ENCODE data around the gene TRABD2B. TPM values are rescaled to one million over a fixed set of nuclear protein-coding genes. Genes with fewer than 3 reads are reported as not detected.
A peak's percentile ranks its signal among the peaks of the same experiment; 100 is the strongest.

Gene TRABD2B
- total and polyA plus RNA-seq, 2 of the 13 experiments (the other 11 are each of a cell fraction or from before 2014, with no cell fraction given) = 0.04 TPM; not detected in 1

DNA sequence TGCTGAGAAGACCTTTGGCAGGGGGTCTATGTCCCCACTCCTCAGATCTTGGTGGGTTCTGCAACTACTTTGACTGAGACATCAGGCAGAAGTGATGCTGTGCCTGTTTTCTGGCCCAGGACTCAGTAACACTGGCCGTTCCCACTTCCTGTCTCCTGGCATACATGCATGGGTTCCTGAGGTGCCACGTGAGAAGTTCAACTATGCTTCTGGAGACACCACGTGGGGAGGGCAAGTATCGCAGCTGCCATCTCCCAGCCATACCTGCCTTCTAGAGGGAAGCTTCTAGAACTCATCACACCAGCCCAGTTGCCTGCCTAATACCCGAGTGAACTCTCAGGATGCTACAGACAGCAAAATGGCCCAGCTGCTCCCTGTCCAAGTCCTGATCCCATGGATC lies 65.8 kb downstream of the TRABD2B start (continued):
- TF ChIP-seq MNT (IDR thresholded peaks at IDR 0.05) (peak; percentile 76), ZNF530 (CRISPR knock-in tag; IDR thresholded peaks at IDR 0.05; ENCODE audit: low read depth) (no peak), ZNF280B (CRISPR knock-in tag; IDR thresholded peaks at IDR 0.05; ENCODE audit: borderline replicate concordance) (no peak), ZNF605 (CRISPR knock-in tag; IDR thresholded peaks at IDR 0.05) (no peak), EZH2 (conservative IDR thresholded peaks at IDR 0.05; ENCODE audit: low read depth, low read length) (no peak), ZFP90 (CRISPR knock-in tag; IDR thresholded peaks at IDR 0.05; ENCODE audit: borderline replicate concordance) (peak; percentile 67), ZNF331 (CRISPR knock-in tag; IDR thresholded peaks at IDR 0.05) (0 out of 2 replicates have a peak, but pooled peaks have one; percentile 37), ZBTB7A (CRISPR knock-in tag; IDR thresholded peaks at IDR 0.05) (no peak), SMC3 (IDR thresholded peaks at IDR 0.05; ENCODE audit: low read length) (peak; percentile 97), THAP11 (CRISPR knock-in tag; IDR thresholded peaks at IDR 0.05) (peak; percentile 26; the same call in 1 of the 2 replicates), ZNF101 (CRISPR knock-in tag; IDR thresholded peaks at IDR 0.05; ENCODE audit: borderline replicate concordance, low read depth) (no peak), ELF1 (CRISPR knock-in tag; IDR thresholded peaks at IDR 0.05) (peak; percentile 73; the same call in 1 of the 2 replicates), HMG20B (CRISPR knock-in tag; conservative IDR thresholded peaks at IDR 0.05) (no peak), ZNF232 (CRISPR knock-in tag; IDR thresholded peaks at IDR 0.05; ENCODE audit: borderline replicate concordance) (peak; percentile 57; the same call in 1 of the 2 replicates), YEATS2 (CRISPR knock-in tag; IDR thresholded peaks at IDR 0.05; ENCODE audit: borderline replicate concordance) (no peak), ZNF780A (CRISPR knock-in tag; IDR thresholded peaks at IDR 0.05) (no peak)
- TF ChIP-seq, protein P1, sequence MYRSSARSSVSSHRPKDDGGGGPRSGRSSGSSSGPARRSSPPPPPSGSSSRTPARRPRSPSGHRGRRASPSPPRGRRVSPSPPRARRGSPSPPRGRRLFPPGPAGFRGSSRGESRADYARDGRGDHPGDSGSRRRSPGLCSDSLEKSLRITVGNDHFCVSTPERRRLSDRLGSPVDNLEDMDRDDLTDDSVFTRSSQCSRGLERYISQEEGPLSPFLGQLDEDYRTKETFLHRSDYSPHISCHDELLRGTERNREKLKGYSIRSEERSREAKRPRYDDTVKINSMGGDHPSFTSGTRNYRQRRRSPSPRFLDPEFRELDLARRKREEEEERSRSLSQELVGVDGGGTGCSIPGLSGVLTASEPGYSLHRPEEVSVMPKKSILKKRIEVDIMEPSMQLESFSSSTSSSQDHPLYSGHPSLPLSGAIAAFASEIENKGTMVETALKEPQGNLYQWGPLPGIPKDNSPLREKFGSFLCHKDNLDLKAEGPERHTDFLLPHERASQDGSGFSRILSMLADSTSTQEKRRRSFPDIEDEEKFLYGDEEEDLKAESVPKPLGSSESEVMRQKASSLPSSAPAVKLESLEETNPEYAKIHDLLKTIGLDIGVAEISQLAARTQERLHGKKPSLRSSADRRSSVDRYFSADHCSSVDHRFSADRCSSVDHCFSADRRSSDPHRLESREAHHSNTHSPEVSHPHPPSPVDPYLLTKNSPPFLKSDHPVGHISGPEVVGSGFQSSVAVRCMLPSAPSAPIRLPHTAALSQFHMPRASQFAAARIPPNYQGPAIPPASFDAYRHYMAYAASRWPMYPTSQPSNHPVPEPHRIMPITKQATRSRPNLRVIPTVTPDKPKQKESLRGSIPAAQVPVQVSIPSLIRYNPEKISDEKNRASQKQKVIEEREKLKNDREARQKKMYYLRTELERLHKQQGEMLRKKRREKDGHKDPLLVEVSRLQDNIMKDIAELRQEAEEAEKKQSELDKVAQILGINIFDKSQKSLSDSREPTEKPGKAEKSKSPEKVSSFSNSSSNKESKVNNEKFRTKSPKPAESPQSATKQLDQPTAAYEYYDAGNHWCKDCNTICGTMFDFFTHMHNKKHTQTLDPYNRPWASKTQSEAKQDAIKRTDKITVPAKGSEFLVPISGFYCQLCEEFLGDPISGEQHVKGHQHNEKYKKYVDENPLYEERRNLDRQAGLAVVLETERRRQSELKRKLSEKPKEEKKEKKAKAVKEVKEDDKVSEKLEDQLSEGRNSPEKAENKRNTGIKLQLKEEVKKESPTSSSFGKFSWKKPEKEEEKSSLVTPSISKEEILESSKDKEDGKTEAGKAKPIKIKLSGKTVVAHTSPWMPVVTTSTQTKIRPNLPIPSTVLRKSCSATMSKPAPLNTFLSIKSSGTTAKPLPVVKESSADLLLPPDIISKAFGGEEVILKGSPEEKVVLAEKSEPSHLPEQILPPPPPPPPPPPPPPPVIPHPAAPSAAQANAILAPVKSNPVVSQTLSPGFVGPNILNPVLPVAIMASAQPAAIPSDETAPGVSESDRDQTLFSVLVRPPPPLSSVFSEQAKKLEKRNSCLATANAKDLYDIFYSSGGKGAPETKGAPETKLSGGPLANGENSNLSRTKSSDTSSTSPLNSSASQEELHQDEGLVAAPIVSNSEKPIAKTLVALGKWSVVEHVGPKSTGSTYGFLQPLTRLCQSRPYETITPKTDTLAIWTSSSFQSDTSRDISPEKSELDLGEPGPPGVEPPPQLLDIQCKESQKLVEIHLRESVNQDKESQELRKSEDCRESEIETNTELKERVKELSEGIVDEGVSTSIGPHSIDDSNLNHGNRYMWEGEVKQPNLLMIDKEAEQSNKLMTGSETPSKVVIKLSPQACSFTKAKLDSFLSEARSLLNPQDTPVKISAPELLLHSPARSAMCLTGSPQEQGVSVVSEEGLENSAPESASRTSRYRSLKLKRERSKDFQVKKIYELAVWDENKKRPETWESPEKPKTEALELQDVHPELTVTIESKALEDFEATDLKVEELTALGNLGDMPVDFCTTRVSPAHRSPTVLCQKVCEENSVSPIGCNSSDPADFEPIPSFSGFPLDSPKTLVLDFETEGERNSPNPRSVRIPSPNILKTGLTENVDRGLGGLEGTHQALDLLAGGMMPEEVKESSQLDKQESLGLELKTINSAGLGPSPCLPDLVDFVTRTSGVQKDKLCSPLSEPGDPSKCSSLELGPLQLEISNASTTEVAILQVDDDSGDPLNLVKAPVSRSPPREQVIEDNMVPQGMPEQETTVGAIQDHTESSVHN (CRISPR knock-in tag; IDR thresholded peaks at IDR 0.05) = 0 out of 2 replicates have a peak, but pooled peaks have one; percentile 75
- TF ChIP-seq, protein P2, sequence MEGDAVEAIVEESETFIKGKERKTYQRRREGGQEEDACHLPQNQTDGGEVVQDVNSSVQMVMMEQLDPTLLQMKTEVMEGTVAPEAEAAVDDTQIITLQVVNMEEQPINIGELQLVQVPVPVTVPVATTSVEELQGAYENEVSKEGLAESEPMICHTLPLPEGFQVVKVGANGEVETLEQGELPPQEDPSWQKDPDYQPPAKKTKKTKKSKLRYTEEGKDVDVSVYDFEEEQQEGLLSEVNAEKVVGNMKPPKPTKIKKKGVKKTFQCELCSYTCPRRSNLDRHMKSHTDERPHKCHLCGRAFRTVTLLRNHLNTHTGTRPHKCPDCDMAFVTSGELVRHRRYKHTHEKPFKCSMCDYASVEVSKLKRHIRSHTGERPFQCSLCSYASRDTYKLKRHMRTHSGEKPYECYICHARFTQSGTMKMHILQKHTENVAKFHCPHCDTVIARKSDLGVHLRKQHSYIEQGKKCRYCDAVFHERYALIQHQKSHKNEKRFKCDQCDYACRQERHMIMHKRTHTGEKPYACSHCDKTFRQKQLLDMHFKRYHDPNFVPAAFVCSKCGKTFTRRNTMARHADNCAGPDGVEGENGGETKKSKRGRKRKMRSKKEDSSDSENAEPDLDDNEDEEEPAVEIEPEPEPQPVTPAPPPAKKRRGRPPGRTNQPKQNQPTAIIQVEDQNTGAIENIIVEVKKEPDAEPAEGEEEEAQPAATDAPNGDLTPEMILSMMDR (CRISPR knock-in tag; IDR thresholded peaks at IDR 0.05) = peak; percentile 93
